Testis (tissue), 2 donors: ENCODE data around the gene PSMB10.

Experiments
- POLR2A ChIP-seq: fragments of 450-650 bp; IDR thresholded peaks from one replicate; pipeline ENCODE4 v1.6.1; 2017; ENCODE audit warnings: antibody characterized with exemption, mild to moderate bottlenecking, moderate library complexity
- TF ChIP-seq, protein P1 (sequence below), 3 experiments: fragments of 450-650 bp in 2 of 3; fragments of 200-600 bp in 1 of 3; sonication (generic) in 1 of 3; IDR thresholded peaks; one replicate each; pipeline ENCODE4 v1.5.1; 2016 to 2019; ENCODE audit warnings: antibody characterized with exemption in 3 of 3, mild to moderate bottlenecking in 2 of 3, moderate library complexity in 1 of 3

DNA sequence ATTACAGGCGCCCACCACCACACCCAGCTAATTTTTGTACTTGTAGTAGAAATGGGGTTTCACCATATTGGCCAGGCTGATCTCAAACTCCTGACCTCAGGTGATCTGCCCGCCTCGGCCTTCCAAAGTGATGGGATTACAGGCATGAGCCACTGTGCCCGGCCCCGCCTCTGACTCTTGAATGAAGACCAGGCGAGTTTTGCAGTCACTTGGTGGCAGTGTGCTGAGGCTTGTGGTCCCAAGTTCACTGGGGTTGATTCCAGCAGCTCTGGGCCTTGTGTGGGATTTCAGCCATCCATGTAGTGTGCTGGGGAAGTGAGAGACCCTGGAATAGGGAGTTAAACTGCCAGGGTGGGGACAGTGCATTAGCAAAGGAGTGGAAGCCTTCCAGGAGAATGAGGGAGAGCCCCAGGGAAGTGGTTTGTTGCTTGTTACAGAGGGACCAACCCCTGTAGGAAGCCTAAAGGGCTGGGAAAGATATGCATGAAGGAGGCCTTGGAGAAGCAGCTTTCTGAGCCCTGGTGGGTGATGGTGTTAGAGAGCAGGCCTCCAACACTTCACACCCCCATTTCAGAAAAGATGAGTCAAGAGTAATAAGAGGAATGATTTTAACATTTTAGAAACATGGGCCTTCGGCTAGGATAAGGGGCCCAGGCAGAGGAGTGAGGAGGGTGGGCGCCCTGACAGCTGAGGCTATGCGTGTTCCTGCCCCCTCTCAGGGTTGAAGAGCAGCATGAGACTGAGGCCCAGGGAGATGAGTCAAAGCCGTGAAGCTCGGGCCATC, 29.1 kb downstream of the PSMB10 start:
- TF ChIP-seq, protein P1, sequence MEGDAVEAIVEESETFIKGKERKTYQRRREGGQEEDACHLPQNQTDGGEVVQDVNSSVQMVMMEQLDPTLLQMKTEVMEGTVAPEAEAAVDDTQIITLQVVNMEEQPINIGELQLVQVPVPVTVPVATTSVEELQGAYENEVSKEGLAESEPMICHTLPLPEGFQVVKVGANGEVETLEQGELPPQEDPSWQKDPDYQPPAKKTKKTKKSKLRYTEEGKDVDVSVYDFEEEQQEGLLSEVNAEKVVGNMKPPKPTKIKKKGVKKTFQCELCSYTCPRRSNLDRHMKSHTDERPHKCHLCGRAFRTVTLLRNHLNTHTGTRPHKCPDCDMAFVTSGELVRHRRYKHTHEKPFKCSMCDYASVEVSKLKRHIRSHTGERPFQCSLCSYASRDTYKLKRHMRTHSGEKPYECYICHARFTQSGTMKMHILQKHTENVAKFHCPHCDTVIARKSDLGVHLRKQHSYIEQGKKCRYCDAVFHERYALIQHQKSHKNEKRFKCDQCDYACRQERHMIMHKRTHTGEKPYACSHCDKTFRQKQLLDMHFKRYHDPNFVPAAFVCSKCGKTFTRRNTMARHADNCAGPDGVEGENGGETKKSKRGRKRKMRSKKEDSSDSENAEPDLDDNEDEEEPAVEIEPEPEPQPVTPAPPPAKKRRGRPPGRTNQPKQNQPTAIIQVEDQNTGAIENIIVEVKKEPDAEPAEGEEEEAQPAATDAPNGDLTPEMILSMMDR (IDR thresholded peaks at IDR 0.05): no peak
- TF ChIP-seq POLR2A: no peak
